AG04449 (cell line): Measurements from ENCODE around the gene GNGT2.

Experiments used
- CTCF ChIA-PET: fragments of 350-600 bp; formaldehyde crosslinking; extraction: SDS; loops from one replicate; lab custom pipeline; 2021; ENCODE audit warnings: antibody characterized with exemption; lab: Yijun Ruan, JAX
- POLR2A ChIA-PET: fragments of 400-600, 350-600 bp; formaldehyde crosslinking; extraction: SDS; loops from one replicate; lab custom pipeline; 2020; ENCODE audit warnings: antibody characterized with exemption, inconsistent platforms; lab: Yijun Ruan, JAX
- DNase-seq: peaks from one replicate; pipeline ENCODE4 v3.0.0-alpha.2; 2010; ENCODE audit warnings: low read depth, low spot score
- H3K4me3 ChIP-seq: 2 replicates; pipeline ENCODE4 v1.5.1; 2011; ENCODE audit warnings: low read depth, mild to moderate bottlenecking, control low read depth, low read length
- TF ChIP-seq, protein P1 (sequence below): IDR thresholded peaks from one replicate; pipeline ENCODE4 v1.5.1; 2011; ENCODE audit warnings: mild to moderate bottlenecking, moderate library complexity, low read length, control low read depth, inconsistent platforms; ENCODE audit not compliant: insufficient read depth; ENCODE audit errors: missing control alignments

GNGT2 gene

DNA sequence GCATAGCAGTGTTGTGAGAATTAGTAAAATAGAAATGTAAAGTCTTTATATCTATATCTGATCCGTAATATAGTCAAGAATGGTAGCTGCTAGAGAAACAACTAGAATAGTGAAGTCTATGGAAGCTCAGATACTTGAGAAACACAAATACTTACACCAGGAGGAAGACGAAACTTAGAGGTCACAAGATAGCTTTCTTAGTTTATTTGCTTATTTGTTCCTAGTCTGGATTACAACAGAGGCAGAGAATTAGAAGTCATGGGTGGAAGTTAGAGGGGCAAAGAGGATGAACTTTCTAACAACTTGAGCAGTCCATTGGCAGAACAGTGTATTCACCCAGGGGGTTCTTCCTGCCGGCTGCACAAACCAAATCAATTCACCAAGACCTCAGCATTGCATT, 13.9 kb downstream of the GNGT2 start:
- TF ChIP-seq, protein P1, sequence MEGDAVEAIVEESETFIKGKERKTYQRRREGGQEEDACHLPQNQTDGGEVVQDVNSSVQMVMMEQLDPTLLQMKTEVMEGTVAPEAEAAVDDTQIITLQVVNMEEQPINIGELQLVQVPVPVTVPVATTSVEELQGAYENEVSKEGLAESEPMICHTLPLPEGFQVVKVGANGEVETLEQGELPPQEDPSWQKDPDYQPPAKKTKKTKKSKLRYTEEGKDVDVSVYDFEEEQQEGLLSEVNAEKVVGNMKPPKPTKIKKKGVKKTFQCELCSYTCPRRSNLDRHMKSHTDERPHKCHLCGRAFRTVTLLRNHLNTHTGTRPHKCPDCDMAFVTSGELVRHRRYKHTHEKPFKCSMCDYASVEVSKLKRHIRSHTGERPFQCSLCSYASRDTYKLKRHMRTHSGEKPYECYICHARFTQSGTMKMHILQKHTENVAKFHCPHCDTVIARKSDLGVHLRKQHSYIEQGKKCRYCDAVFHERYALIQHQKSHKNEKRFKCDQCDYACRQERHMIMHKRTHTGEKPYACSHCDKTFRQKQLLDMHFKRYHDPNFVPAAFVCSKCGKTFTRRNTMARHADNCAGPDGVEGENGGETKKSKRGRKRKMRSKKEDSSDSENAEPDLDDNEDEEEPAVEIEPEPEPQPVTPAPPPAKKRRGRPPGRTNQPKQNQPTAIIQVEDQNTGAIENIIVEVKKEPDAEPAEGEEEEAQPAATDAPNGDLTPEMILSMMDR: no peak
- CTCF ChIA-PET: interaction anchor here (17.4 kb wide), 1 partner anchor 31 kb away, joined by 165 read pairs; the partner anchor contains the start of gene PHOSPHO1
- POLR2A ChIA-PET: no interaction called here
- DNase-seq: no peak
- no peak overlapping the region for H3K4me3 ChIP-seq

DNA sequence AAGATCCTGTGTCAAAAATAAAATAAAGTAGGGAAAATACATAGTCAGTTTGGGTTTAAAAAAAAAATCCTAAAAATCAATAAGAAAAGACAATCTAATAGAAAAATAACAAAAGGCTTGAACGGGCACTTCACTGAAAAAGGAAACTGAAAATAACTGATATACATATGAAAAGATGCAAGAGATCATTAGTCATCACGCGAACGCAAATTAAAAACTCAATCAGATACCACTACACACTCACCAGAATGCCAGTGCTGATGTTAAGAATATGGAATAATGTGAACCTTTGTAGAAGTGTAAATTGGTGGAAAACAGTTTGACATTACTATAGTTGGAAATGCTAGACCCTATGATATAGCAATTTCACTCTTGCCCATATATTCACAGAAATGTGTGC, 14.6 kb downstream of the GNGT2 start:
- TF ChIP-seq, protein P1: no peak
- no peak overlapping the region for H3K4me3 ChIP-seq
- ChIA-PET POLR2A (no interaction called here), CTCF (interaction anchor here (1.6 to 17.4 kb wide), 2 partner anchors 32 to 95 kb away, joined by 4 to 165 read pairs; partner anchors contain the start of gene PHOSPHO1)
- DNase-seq: no peak

DNA sequence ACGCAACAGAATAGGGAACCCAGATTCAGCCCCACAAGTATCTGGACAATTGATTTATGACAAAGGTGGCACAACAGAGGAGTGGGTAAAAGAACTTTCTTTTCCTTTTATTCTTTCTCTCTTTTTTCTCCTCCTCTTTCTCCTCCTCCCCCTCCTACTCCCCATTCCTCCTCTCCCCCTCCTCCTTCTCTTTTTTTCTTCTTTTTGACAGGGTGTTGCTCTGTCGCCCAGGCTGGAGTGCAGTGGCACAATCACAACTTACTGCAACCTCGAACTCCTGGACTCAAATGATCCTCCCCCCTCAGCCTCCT, 16.1 kb downstream of the GNGT2 start:
- POLR2A ChIA-PET: no interaction called here
- no peak overlapping the region; the same call in 1 of the 2 replicates for H3K4me3 ChIP-seq
- DNase-seq: no peak
- CTCF ChIA-PET: interaction anchor here (1.1 to 17.4 kb wide), 3 partner anchors 13 to 97 kb away, joined by 3 to 165 read pairs (median 4); partner anchors contain the start of gene PHOSPHO1
- TF ChIP-seq, protein P1: no peak

DNA sequence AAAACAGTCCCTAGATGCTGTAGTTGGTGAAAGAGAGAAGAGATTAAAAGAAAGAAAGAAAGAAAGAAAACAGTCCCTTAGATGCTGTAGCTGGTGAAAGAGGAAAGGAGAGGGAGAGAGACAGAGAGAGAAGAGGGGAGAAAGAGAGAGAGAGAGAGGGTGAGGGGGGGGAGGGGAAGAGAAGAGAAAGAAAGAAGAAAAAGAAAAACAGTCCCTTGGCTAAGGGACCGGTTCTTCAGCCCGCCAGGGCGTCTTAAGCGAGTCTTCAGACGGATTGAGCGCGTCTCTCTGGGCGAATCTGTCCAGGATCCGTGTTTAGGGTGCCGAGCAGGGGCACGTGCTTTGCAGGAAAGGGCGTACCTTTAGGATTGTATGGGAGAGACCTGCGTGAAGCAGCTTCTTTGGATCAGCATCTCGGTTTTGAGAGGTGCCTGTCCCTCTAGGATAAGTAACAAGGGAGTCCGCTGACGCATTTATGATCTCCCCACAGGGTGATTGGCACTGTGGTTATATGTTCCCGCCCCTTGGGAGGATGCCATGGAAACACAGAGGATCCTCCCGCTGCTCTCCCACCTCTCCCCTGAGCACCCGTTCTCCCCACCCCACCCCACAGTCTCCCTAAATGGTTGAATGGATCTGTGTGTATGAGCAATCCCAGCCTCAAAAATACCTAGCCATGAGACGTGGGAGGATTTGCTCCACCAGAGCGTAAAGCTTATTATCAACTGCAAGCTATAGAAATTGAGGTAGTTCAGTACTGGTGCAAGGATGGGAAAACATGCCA, 16.7 kb downstream of the GNGT2 start:
- ChIA-PET CTCF (interaction anchor here (1.1 to 17.4 kb wide), 2 partner anchors 14 to 34 kb away, joined by 3 to 165 read pairs; partner anchors contain the start of gene PHOSPHO1), POLR2A (interaction anchor here (0.6 kb wide), 1 partner anchor 134 kb away, joined by 3 read pairs; no protein-coding TSS in a partner anchor)
- TF ChIP-seq, protein P1: no peak
- H3K4me3 ChIP-seq: peak overlapping the region; percentile 83
- no peak for DNase-seq

DNA sequence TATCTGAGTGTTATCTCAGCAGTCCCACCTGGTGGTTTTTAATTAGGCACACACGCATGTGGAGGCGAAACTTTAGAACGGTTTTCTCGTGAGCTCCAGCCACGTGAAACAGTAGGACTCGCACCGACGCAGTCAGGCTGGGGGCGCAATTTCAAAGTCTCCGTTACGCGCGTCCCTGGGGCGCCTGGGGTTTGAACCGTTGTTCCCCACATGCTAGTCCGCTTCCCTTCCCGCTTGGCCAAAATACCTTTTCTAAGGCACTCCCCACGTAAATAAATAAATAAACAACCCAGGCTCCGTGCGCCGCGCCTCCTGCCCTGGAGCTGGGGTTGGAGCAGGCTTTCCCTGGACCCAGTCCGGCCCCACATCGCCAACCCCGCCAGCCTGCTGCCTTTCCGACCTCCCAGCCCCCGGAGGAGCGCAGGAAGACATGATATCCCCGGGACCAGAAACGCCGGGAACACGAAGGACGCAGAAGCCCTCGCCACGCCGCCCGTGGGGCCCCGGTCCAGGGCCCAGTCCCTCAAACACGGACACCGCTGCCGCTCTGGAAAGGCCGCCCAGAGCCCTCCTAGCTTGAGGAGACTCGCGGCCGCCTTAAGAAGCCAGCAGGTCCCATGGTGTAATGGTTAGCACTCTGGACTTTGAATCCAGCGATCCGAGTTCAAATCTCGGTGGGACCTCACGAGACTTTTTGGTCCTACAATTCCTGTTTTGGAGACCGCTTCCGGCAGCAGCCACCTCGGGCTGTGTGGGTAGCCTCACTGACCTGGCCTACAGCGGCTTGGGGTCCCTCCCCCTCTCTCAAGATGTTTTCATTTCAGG, 18.2 kb downstream of the GNGT2 start:
- POLR2A ChIA-PET: interaction anchor here (0.7 kb wide), 1 partner anchor 45 kb away, joined by 4 read pairs; no protein-coding TSS in a partner anchor
- DNase-seq: peak; percentile 41

More for the DNA sequence above, 18.2 kb downstream of the GNGT2 start:
- H3K4me3 ChIP-seq: peak overlapping the region; percentile 83
- TF ChIP-seq, protein P1: peak; percentile 40
- CTCF ChIA-PET: interaction anchor here (0.9 to 17.4 kb wide), 8 partner anchors 10 to 106 kb away, joined by 3 to 165 read pairs (median 3); partner anchors contain the start of gene PHOSPHO1
